HG03066 (cell line): ENCODE data around the gene CEACAM1.
"Not testable (repeated sequence)": the region's sequence is repeated elsewhere in the genome, so short reads cannot be mapped to it uniquely, and the experiment has no call there.

ENCODE experiments used
- ATAC-seq: cut with Tn5 transposase; IDR thresholded peaks from one replicate; pipeline ENCODE4 v1.9.1; 2021; ENCODE audit warnings: low read depth; ENCODE audit not compliant: unreplicated experiment

Gene CEACAM1

DNA sequence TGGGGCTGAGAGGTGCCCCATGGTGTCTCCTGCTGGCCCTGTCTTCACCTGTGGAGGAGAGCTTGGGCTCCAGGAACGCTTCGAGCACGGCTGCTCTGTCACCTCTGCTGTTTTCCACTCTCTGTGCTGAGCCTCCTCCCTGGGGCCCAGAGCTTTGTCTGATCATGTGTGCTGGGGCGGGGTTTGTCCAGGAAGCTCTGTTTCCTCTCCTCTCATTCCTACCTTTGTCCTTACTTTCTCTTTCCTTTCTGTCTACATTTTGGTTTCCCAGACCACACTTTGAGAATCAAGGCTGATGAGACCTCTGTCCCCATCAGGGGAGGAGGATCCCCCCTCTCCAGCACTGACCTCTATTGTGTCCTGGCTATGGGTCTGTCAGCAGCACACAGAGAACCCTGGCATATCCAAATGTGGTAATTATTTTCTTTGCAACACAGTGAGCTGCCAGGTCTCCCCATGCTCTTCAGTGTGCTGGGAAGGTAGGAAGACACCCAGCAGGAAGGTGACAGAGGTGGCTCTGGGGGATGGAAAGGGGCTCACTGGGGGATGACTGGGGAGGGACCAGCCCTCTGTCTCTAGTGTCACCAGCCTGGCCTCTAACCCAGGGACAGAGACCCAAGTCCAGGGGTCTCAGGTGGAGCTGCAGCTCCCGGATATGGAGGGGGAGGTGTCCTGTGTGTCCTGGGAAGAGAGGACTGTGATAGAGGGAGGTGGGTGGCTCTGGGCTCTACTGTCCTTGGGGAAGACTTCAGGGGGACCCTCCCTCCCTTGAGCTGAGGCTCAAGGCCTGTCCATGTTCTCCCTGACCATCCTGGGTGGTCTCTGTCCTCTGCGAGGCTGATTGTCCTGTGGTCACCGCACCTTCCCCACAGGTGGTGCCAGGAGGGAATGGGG, at the start of gene CEACAM1:
Gene CEACAM1, minus strand, starts transcription at position 128 of the 894 bp plus-strand sequence. Its CDS starts 107 bp downstream, at position 21.
- no peak for ATAC-seq

GRCh38 chr19:42577016-42577415, 48.7 kb upstream of the CEACAM1 start:
- ATAC-seq = no peak

- ATAC-seq = no peak
Measured at GRCh38 chr19:42576241-42576640, 48.0 kb upstream of the CEACAM1 start.

- no peak for ATAC-seq
Measured at GRCh38 chr19:42573642-42574041, 45.4 kb upstream of the CEACAM1 start.

- no peak for ATAC-seq
Measured at GRCh38 chr19:42571116-42571515, 42.8 kb upstream of the CEACAM1 start.

DNA sequence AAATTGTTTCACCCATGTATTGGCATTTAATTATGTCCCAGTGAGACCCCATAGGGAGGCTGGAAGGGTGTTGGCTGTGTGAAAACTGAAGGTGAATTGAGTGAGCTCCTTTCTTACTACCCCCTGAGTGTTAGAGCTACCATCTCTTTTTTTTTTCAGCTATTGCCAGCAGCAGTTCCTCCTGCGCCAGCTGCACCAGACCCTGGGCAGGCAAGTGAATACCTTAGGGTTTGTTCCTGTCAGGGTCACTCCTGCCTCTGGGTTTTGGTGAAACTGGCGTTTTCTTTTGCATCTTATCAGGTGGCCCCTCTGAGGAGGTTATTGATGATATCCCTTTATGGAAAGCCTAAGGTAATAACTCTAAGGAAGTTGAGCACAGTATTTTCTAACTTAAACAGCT, 40.9 kb upstream of the CEACAM1 start:
- ATAC-seq = no peak

DNA sequence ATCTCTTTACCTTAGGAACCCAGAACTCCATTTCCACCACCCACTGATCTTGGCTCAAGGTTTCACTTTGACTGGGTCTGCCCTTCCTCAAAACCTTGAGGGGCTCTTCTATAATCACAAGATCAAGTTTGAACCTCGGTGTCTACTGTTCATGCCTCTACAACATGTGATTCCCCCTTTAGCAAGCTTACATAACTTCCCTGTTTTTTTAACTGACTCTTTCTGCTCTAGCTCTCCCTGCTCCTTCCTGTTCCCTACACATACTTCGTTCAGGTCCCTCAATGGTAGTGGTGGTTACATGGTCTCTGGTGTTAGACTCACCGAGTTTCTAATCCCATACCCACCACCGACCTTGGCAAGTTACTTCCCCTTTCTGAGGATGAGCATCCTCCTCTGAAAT, 39.7 kb upstream of the CEACAM1 start:
- ATAC-seq = no peak

DNA sequence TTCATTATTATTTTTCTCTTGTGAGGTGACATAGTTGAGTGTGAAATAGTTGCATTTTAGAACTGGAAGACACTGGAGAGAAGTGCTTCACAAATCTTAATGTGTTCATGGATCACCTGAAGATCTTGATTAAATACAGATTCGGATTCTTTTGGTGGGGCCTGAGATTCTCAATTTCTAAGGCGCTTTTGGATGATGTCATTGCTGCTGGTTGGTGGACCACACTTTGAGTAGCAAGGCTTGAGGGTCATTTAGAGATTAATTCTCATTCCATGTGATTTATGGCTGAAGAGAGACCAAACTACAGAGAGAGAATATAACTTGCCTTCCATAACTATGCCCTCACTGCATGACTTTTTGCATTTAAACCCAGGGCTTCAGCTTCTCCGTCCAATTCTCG, 39.3 kb upstream of the CEACAM1 start:
- no peak for ATAC-seq

GRCh38 chr19:42563352-42564210, 35.3 kb upstream of the CEACAM1 start:
- no peak for ATAC-seq

DNA sequence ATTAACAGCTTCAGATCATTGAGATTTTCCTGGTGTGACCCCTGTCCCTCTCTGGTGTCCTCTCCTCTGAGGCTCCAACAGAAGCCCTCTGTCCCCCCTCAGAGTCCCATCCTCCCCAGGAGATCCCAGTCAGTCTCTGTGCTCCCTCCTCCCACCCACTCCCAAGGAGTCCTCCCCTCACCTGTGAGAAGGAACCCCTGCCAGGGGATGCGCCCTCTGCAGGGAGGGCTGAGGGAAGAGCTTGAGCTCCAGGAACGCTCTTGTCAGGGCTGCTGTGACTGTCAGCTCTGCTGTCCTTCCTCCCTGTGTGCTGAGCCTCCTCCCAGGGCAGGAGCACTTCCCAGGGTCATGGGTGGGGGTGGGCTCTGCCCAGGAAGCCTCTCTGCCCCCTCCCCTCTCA, 33.2 kb upstream of the CEACAM1 start:
- ATAC-seq = no peak

GRCh38 chr19:42560731-42561130, 32.5 kb upstream of the CEACAM1 start:
- no peak for ATAC-seq

DNA sequence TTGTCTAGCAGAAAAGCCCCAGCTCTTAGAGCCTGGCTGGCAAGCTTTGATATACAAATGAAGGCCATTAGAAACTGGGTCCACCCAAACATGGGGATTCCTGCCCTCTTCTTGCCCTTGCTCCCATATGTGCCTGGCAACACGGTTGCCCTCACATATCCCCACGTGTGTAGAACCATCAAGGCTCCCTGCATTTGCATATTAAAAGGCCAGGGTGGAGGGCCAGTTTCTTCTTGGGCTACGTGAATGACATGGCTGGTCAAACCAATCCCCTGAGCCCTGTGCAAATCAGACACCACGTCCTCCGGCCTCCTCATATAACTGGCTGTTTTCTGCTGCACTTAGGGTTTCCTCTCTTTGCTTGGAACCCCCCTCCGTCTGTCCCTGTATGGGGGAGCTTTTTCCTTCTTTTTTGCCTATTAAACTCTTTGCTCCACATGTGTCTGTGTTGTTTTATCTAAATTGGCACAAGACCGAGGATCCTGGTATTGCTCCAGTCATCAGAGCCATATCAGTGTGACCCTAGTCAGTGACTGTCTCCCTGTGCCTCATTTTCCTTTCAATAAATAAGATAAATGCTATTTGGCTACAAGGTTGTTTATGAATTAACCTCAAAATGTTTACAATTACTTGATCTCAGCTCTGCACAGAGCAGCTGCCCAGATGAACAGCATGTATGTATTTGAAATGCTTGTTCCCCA, 30.3 kb upstream of the CEACAM1 start:
- no peak for ATAC-seq

DNA sequence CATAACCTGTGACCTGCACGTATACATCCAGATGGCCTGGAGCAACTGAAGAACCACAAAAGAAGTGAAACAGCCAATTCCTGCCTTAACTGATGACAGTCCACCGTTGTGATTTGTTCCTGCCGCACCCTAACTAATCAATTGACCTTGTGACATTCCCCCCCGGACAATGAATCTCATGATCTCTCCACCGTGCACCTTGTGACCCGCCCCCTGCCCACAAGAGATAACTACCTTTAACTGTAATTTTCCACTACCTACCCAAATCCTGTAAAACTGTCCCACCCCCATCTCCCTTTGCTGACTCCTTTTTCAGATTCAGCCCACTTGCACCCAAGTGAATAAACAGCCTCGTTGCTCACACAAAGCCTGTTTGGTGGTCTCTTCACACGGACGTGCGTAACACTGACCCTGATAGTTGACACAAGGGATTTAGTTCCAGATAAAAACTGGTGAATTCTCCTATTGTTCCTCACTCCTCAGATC, 29.1 kb upstream of the CEACAM1 start:
- not testable (repeated sequence) for ATAC-seq

DNA sequence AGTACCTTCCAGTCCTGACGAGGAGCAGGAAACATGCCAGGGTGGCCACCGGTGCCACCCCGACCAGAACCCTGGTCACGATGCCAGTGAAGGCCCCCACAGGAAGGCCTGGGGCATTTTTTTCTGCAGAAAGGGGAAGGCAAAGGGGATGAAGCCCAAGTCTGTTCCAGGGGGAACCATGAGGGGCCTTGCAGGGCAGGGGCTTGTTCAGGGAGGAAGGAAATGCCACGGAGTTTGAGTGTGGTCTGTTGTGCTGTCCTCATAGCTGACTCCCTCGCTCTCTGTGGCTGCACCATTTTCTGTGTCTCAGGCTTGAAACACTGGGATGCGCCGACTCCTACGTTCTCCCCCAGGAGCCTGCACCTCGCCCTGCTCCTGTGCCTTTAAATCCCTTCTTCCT, 27.5 kb upstream of the CEACAM1 start:
- ATAC-seq = no peak

GRCh38 chr19:42555317-42555716, 27.0 kb upstream of the CEACAM1 start:
- ATAC-seq = no peak

DNA sequence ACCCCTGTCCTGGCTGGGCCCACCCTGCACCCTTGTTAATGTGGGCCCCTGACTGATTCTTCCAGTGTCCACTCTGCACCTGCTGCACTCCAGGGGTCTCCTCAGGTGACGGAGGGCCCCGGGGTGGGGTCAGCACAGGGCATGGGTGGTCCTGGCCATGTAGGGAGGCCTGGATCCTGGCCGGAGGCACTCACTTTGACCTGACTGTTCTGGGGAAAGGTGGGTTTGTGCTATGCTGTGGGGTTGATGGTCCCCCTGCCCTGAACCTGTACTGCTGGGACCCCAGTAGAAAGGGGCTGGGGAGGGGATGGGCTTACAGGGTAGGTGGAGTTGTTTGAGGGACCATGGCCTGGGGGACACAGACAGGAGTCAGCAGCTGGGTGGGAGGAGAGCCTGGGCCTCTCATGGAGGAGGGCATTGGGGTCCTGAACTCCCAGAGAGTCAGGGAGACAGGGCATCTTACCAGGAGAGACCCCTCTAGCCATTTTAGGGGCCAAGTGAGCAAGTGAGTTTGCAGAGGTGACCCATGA, 25.8 kb upstream of the CEACAM1 start:
- no peak for ATAC-seq

- no peak for ATAC-seq
Measured at GRCh38 chr19:42553292-42554045, 25.2 kb upstream of the CEACAM1 start.

DNA sequence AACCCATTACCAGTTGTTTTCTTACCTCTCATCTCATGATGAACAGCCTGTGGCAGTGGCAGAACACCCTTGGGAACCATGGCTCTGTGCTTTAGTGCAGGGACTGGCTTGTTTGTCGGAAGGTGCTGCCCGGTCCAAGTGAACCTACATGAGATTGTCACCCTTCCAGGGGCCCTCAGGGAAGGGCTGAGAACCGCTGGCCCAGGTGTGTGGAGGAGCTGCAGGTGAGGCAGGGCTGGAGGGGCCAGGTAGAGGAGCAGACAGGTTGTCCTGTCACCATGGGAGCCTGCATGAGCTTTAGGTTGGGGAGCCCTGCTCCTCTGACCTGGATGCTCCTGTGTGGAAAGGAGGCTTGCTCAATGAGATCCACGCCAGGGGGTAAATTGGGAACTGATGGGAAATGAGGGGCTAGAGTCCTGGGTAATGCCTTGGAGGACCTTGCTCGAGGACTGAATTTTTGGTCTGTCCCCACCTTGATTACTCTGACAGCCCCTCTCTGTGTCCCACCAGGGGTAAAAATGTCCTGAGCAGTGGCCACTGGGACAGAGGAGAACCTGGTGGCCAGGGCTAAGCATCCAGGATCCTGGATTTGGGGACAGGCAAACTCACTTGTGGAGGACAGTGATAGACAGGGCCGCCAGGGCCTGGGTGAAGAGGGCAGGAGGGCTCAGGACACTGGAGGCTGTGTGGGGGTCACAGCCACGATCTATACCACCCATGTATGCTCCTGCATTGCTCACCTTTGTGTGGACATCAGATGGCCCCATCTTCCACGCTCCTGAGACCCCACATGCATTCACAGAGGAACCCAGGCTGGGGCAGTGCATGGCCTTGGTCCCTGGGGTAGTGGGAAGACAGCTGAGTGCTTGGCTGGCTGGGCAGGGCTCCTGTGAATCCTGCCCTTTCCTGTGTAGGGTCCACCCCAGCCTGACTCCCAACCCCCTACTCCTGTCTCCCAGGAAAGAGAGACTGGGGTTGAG, 24.1 kb upstream of the CEACAM1 start:
- no peak for ATAC-seq

DNA sequence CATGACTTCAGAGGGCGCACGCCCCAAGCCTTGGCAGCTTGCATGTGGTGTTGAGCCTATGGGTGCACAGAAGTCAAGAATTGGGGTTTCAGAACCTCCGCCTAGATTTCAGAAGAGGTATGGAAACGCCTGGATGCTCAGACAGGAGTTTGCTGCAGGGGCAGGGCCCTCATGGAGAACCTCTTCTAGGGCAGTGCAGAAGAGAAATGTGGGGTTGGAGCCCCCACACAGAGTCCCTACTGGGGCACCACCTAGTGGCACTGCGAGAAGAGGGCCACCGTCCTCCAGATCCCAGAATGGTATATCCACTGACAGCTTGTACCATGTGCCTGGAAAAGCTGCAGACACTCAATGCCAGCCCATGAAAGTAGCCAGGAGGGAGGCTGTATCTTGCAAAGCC, 22.2 kb upstream of the CEACAM1 start:
- ATAC-seq = not testable (repeated sequence)
